ENCODE data around the gene KRTAP5-4.
"Not testable (repeated sequence)": the region's sequence is repeated elsewhere in the genome, so short reads cannot be mapped to it uniquely, and the experiment has no call there.

KRTAP5-4 gene

DNA sequence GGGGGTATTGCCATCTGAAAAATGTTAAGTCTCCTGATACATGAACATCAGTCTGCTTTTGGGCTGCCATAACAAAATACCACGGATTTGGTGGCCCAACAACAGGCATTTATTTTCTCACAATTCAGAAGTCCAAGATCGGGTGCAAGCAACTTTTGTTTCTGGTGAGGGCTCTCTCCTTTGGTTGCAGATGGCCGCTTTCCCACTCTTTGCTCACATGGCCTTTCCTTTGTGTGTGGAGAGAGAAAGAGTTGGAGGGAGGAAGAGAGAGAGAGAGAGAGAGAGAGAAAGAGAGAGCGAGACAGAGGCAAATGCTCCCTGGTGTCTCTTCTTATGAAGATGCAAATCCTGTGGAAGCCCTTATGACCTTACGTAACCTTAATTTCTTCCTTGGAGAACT, 21.3 kb downstream of the KRTAP5-4 start:
- no peak for DNase-seq (ENCODE audit: low read depth in 2 of 2)

GRCh38 chr11:1598816-1599215, 23.1 kb downstream of the KRTAP5-4 start:
- no peak for DNase-seq (ENCODE audit: low read depth in 2 of 2)

DNA sequence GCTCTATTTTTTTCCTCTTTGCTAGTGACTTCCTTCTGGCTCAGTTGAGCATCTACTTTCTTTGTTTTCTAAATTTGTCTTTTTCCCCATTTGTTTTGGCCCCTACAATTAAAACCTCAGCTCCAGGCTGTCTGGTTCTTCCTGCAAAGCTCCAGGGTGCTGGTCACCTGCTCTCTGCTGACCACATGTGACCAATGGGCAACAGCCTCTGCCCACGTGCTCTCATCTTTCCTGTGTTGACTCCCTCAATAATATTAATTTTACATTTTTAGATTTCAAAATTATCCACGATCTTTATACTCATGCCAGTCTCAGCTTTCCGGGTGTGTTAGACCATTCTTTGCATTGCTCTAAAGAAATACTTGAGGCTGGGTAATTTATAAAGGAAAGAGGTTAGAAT, 23.5 kb downstream of the KRTAP5-4 start:
- DNase-seq (ENCODE audit: low read depth in 2 of 2): not testable (repeated sequence)

DNA sequence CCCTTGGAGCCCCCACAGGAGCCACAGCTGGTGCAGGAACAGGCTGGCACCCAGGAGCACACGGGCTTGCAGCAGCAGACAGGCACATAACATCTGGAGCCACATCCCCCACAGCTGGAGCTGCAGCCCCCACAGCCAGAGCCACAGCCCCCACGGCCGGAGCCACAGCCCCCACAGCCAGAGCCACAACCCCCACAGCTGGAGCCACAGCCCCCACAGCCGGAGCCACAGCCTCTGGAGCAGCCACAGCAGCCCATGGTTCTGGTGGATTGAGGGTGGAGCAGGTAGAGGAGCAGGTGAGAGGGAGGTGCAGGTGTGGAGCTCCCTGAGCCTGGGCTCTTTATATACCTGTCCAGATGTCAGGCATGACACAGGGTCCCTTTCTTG, 24.0 kb downstream of the KRTAP5-4 start, which contains the start of gene KRTAP5-2:
TSS of gene KRTAP5-2 (minus strand) at position 301 of the 387 bp plus-strand sequence. CDS start at position 257, 44 bp downstream.
- no peak for DNase-seq (ENCODE audit: low read depth in 2 of 2)

- no peak for DNase-seq (ENCODE audit: low read depth in 2 of 2)
Measured at GRCh38 chr11:1597331-1597993, 24.5 kb downstream of the KRTAP5-4 start.

DNA sequence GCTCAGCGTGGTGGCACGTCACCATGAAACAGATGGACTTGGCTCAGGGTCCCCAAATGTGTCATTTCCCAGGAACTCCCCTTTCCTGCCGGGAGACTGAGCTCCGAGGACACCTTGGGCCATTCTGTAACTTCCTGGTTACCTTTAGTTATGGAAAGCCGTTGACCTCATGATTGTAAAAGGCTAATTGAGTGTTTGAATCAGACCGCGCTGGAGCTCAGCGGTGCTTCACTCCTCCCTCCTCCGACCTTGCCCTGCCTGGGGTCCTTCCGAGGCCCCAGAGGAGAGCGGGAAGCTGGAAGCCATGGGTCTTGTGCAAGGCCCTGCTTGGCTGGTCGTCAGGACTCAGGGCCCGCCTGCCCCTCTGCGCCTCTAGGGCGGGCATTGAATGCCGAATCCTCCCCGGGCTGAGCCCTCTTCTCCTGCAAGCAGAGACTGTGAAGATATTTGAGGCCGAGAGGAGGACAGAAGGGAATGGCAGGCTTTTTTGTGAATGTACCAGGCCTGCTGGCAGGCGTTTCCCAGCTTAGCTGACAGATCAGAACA, 25.3 kb downstream of the KRTAP5-4 start:
- DNase-seq (ENCODE audit: low read depth in 2 of 2): not testable (repeated sequence)

DNA sequence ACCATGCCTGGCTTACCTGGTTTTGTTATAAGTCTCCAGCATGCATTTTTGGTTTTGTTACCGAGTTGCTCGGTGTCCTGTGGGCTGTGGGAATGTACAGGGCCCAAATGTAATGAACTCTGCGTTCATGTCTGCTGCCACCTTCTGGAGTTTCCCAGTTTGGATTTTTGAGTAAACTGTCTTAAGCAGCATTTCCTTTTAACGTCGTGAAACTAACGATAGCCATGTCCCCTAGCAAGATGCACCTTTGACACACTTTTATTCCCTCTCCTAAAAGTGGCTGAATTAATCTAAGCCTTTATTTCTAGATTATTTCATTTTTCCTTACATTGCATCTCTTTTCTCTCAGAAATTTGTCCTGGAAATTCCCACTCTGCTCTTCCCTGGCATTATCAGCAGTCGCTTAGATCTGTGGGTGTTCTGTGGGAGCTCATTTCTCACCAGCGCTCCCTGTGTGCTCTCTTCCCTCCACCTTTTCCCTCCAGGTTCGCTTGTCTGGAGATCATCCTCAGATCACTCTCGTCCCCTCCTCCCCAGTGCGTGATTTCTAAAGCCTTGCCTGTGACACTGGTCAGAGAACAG, 25.9 kb downstream of the KRTAP5-4 start:
- not testable (repeated sequence) for DNase-seq (ENCODE audit: low read depth in 2 of 2)

DNA sequence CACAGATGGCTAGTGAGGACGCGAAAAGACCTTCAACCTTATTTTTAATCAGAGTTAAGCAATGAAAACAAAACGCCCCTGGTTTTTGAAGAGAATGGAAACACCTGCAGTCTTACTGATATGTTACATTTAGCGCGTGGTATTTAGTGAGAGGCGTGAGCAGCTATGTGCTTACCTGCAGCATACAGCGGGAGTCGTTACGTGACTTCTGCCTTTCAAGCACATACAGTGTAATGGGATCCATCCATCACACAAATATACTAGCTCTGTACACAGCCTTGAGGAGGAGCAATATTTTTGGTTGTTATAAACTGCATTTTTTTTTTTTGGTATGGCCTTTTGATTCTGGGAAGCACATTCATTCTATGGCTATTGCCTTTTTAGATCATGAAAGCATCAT, 29.3 kb downstream of the KRTAP5-4 start:
- DNase-seq (ENCODE audit: low read depth in 2 of 2): no peak

DNA sequence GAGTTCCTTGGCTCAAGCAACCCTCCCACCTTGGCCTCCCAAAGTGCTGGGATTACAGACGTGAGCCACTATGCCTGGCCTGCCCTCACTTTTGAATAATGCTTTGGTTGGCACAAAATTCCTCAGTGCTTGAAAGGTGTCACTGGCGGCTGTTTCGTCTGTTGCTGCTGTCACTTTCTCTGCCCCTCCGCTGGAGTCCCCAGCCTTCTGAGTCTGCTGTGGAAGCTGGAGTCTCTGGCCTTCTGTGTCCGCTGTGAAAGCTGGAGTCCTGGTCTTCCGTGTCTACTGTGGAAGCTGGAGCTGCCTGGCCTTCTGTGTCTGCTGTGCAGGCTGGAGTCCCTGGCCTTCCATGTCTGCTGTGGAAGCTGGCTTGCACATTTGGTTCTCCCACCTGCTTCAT, 31.9 kb downstream of the KRTAP5-4 start:
- no peak for DNase-seq (ENCODE audit: low read depth in 2 of 2)

DNA sequence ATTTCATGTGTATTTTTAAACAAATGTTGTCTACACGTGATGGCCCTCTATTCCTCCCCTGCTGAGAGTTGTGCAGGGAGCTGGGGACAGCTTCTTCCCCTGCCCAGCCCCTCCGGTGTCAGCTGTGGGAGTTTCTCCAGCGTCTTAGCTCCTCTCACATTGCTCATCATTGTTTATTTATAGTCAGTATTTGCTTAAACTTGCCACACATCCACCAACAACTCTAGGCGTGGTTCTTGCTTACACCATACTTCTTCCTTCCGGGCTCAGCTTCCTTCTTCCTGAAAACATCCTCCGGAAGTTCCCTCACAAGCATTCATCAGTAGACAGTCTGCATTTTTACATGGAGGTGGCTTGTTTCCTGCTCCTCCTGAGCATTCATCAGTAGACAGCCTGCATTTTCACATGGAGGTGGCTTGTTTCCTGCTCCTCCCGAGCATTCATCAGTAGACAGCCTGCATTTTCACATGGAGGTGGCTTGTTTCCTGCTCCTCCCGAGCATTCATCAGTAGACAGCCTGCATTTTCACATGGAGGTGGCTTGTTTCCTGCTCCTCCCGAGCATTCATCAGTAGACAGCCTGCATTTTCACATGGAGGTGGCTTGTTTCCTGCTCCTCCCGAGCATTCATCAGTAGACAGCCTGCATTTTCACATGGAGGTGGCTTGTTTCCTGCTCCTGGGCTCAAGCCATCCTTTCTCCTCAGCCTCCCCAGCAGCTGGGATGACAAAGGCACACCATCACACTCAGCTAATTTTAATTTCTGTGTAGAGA, 32.6 kb downstream of the KRTAP5-4 start:
- not testable (repeated sequence) for DNase-seq (ENCODE audit: low read depth in 2 of 2)

- DNase-seq (ENCODE audit: low read depth in 2 of 2): no peak
Measured at GRCh38 chr11:1586699-1587098, 35.2 kb downstream of the KRTAP5-4 start.

GRCh38 chr11:1584661-1585370, 37.1 kb downstream of the KRTAP5-4 start, which contains the start of gene KRTAP5-1:
Gene KRTAP5-1 (minus strand): TSS chr11:1585283. CDS start chr11:1585249, 34 bp downstream.
- DNase-seq (ENCODE audit: low read depth in 2 of 2): not testable (repeated sequence)

DNA sequence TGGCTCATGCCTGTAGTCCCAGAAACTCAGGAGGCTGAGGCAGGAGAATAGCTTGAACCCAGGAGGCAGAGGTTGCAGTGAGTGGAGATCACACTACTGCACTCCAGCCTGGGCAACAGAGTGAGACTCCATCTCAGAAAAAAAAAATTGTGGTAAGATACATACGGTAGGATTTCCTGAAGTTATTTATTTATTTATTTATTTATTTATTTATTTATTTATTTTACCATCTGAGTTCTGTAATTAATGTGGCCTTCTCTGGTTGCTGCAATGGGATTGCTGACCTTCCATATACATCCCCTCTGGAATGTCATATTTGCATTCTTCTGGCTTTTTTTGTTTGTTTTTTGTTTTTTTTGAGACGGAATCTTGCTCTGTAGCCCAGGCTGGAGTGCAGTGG, 39.0 kb downstream of the KRTAP5-4 start:
- DNase-seq (ENCODE audit: low read depth in 2 of 2): not testable (repeated sequence)

GRCh38 chr11:1581976-1582375, 40.0 kb downstream of the KRTAP5-4 start:
- DNase-seq (ENCODE audit: low read depth in 2 of 2): no peak

DNA sequence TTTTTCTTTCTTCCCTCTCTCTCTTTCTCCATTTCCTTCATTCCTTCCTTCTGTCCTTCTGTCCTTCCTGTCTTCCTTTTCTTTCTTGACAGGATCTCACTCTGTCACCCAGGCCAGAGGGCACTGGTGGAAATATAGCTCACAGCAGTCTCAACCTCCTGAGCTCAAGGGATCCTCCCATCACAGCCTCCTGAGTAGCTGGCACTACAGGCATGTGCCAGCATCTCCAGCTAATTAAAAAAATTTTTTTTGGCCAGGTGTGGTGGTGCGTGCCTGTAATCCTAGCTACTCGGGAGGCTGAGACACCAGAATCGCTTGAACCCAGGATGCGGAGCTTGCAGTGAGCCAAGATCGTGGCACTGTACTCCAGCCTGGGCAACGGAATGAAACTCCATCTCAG, 45.1 kb downstream of the KRTAP5-4 start:
- no peak for DNase-seq (ENCODE audit: low read depth in 2 of 2)

GRCh38 chr11:1575756-1576155, 46.2 kb downstream of the KRTAP5-4 start:
- DNase-seq (ENCODE audit: low read depth in 2 of 2): not testable (repeated sequence)

DNA sequence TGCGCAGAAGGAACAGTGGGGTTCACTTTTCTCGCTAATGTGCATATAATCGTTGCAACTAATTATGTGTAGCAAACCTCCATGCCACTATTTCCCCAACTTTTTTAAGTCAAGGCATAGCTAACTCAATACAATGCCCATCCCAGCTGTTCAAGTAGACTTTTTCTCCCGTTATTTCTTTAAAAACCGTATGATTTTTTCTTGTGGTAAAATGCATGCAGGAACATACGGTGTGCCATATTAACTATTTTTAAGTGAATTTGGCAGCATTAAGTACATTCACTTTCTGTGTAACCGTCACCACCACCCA, 47.0 kb downstream of the KRTAP5-4 start:
- DNase-seq (ENCODE audit: low read depth in 2 of 2): no peak

- peak in 1 of 2 donors; percentile 26 for DNase-seq (ENCODE audit: low read depth in 2 of 2)
Measured at GRCh38 chr11:1574238-1574932, 47.6 kb downstream of the KRTAP5-4 start.

DNA sequence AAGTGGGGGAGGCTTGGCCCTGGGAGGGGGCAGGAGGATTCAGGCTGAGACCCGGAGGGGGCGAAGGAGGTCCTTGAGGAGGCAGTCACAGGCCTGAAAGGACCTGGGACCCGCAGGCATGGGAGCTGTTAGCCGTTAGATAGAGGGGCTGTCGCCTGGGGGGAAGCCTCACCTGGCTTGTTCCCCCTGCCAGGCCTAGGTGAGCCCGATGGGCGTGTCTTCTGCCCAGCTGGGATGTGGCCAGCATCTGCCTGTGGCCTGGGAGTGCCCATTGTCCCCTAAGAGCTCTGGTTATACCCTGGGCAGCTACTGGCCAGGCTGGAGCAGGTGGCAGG, 48.1 kb downstream of the KRTAP5-4 start:
- DNase-seq (ENCODE audit: low read depth in 2 of 2): no peak

GRCh38 chr11:1573077-1573902, 48.6 kb downstream of the KRTAP5-4 start:
- no peak for DNase-seq (ENCODE audit: low read depth in 2 of 2)
